A549 (cell line): ENCODE results near the gene ADAMTSL3. TPM values are rescaled to one million over a fixed set of nuclear protein-coding genes. Genes with fewer than 3 reads are reported as not detected.

Source experiments
- ATAC-seq, 2 experiments: fragments of 200-7000 bp in 1 of 2; fragments of >200 bp in 1 of 2; cut with Nextera tagmentation in 1 of 2; cut with Tn5 transposase in 1 of 2; 3 replicates each; pipeline versions ENCODE4 v1.8.0 to v1.9.1; 2018 to 2020; ENCODE audit warnings: mild to moderate bottlenecking in 1 of 2, moderate library complexity in 1 of 2
- CTCF ChIA-PET: fragments of 300-600 bp; sonication (Branson Sonifier 250); formaldehyde crosslinking; extraction: SDS; loops from one replicate; lab custom pipeline; 2021; ENCODE audit warnings: antibody characterized with exemption, inconsistent platforms; lab: Yijun Ruan, JAX
- POLR2A ChIA-PET: fragments of 350-600 bp; formaldehyde crosslinking; extraction: SDS; loops from one replicate; lab custom pipeline; 2021; ENCODE audit warnings: antibody characterized with exemption, inconsistent platforms; lab: Yijun Ruan, JAX
- DNase-seq, 2 experiments: peaks; one replicate each; pipeline versions ENCODE4 v3.0.0 to v3.0.0-alpha.2; 2011 to 2016; ENCODE audit warnings: low read depth in 1 of 2, low spot score in 1 of 2
- FAIRE-seq: peaks from 2 replicates; lab custom pipeline; 2011; peaks lifted over from hg19 to GRCh38; lab: Jason Lieb, UNC
- H3K27ac ChIP-seq, 2 experiments: fragments of >200 bp; sonication (Bioruptor Twin); formaldehyde crosslinking; 3 replicates each; pipeline ENCODE4 v1.5.1; 2016 to 2017
- H3K4me1 ChIP-seq: fragments of >200 bp; sonication (Bioruptor Twin); formaldehyde crosslinking; 3 replicates; pipeline ENCODE4 v1.6.1; 2016
- H3K4me2 ChIP-seq: fragments of >200 bp; sonication (Bioruptor Twin); formaldehyde crosslinking; 3 replicates; pipeline ENCODE4 v1.6.1; 2016
- H3K4me3 ChIP-seq: fragments of >200 bp; sonication (Bioruptor Twin); formaldehyde crosslinking; 3 replicates; pipeline ENCODE4 v1.5.1; 2016
- H3K9me3 ChIP-seq: fragments of >200 bp; sonication (Bioruptor Twin); formaldehyde crosslinking; 3 replicates; pipeline ENCODE4 v1.6.1; 2016
- BHLHE40 ChIP-seq: IDR thresholded peaks from 2 replicates; pipeline ENCODE4 v1.6.1; 2012; ENCODE audit warnings: low read depth, low read length, inconsistent platforms
- CHD2 ChIP-seq: fragments of 150-350 bp; IDR thresholded peaks from 2 replicates; pipeline ENCODE4 v1.6.1; 2014; ENCODE audit warnings: low read length; ENCODE audit not compliant: partially characterized antibody
- E2F6 ChIP-seq: IDR thresholded peaks from 2 replicates; pipeline ENCODE4 v1.6.1; 2012; ENCODE audit warnings: low read depth, borderline replicate concordance
- EHF ChIP-seq: fragments of 250-450 bp; sonication (Bioruptor Pico); IDR thresholded peaks from 2 replicates; pipeline ENCODE4 v1.5.0; 2020; ENCODE audit warnings: mild to moderate bottlenecking
- EHMT2 ChIP-seq: fragments of 200-600 bp; sonication (generic); IDR thresholded peaks from 2 replicates; pipeline ENCODE4 v1.6.1; 2016; ENCODE audit warnings: antibody characterized with exemption, low read depth, mild to moderate bottlenecking, moderate library complexity
- EP300 ChIP-seq, 2 experiments: fragments of >200 bp; sonication (Bioruptor Twin); formaldehyde crosslinking; IDR thresholded peaks; 2 replicates in 1 of 2; 3 replicates in 1 of 2; pipeline ENCODE4 v1.6.1; 2016 to 2017
- HDAC2 ChIP-seq: fragments of 200-600 bp; sonication (generic); IDR thresholded peaks from 2 replicates; pipeline ENCODE4 v1.6.1; 2016
- HOXA7 ChIP-seq: fragments of 250-450 bp; sonication (Bioruptor Pico); IDR thresholded peaks from 2 replicates; pipeline ENCODE4 v1.5.0; 2020; ENCODE audit warnings: mild to moderate bottlenecking, moderate library complexity
- HOXB13 ChIP-seq: fragments of 250-450 bp; sonication (Bioruptor Pico); IDR thresholded peaks from 2 replicates; pipeline ENCODE4 v1.5.0; 2020; ENCODE audit warnings: low read depth, mild to moderate bottlenecking, moderate library complexity
- HOXB5 ChIP-seq: fragments of 250-450 bp; sonication (Bioruptor Pico); IDR thresholded peaks from 2 replicates; pipeline ENCODE4 v1.5.0; 2020; ENCODE audit warnings: mild to moderate bottlenecking, moderate library complexity
- JUN ChIP-seq, 2 experiments: fragments of >200 bp; sonication (Bioruptor Twin); formaldehyde crosslinking; IDR thresholded peaks; 2 replicates in 1 of 2; 3 replicates in 1 of 2; pipeline ENCODE4 v1.6.1; 2016 to 2017
- JUNB ChIP-seq: fragments of >200 bp; sonication (Bioruptor Twin); formaldehyde crosslinking; IDR thresholded peaks from 2 replicates; pipeline ENCODE4 v1.6.1; 2016
- KDM1A ChIP-seq: fragments of 200-600 bp; sonication (generic); IDR thresholded peaks from 2 replicates; pipeline ENCODE4 v1.6.1; 2016; ENCODE audit warnings: low read depth, mild to moderate bottlenecking
- KDM5A ChIP-seq: fragments of 200-600 bp; sonication (generic); IDR thresholded peaks from 2 replicates; pipeline ENCODE4 v1.6.1; 2016; ENCODE audit warnings: antibody characterized with exemption, mild to moderate bottlenecking
- MAFK ChIP-seq: fragments of 450-650 bp; IDR thresholded peaks from 2 replicates; pipeline ENCODE4 v1.6.1; 2014; ENCODE audit not compliant: partially characterized antibody
- MYC ChIP-seq: IDR thresholded peaks from 2 replicates; pipeline ENCODE4 v1.6.1; 2012; ENCODE audit warnings: mild to moderate bottlenecking, inconsistent platforms, low read length, improper control_type of control experiment, borderline replicate concordance
- NR3C1 ChIP-seq: fragments of >200 bp; sonication (Bioruptor Twin); formaldehyde crosslinking; IDR thresholded peaks from 3 replicates; pipeline ENCODE4 v1.6.1; 2017
- PBX3 ChIP-seq: IDR thresholded peaks from 2 replicates; pipeline ENCODE4 v1.6.1; 2012
- PHF8 ChIP-seq: fragments of 200-600 bp; sonication (generic); IDR thresholded peaks from 2 replicates; pipeline ENCODE4 v1.6.1; 2016; ENCODE audit warnings: low read depth, mild to moderate bottlenecking, antibody characterized with exemption, moderate library complexity, borderline replicate concordance
- POLR2AphosphoS2 ChIP-seq: conservative IDR thresholded peaks from 2 replicates; pipeline ENCODE4 v1.6.1; 2012; ENCODE audit warnings: low read length, improper control_type of control experiment, inconsistent platforms
- RAD21 ChIP-seq, 2 experiments: fragments of >200 bp in 1 of 2; sonication (Bioruptor Twin) in 1 of 2; formaldehyde crosslinking in 1 of 2; IDR thresholded peaks in 1 of 2; conservative IDR thresholded peaks in 1 of 2; 2 replicates in 1 of 2; 3 replicates in 1 of 2; pipeline ENCODE4 v1.6.1; 2012 to 2018; ENCODE audit warnings: inconsistent platforms in 1 of 2
- RARB ChIP-seq: fragments of 250-450 bp; sonication (Bioruptor Pico); IDR thresholded peaks from 2 replicates; pipeline ENCODE4 v1.8.0; 2021; ENCODE audit warnings: mild to moderate bottlenecking, moderate library complexity
- RCOR1 ChIP-seq: fragments of 150-350 bp; IDR thresholded peaks from 2 replicates; pipeline ENCODE4 v1.6.1; 2014; ENCODE audit warnings: antibody characterized with exemption, low read length, low read depth
- RFX5 ChIP-seq: fragments of 450-650 bp; IDR thresholded peaks from 2 replicates; pipeline ENCODE4 v1.7.1; 2014; ENCODE audit warnings: antibody characterized with exemption, mild to moderate bottlenecking, moderate library complexity
- SMC3 ChIP-seq: fragments of >200 bp; sonication (Bioruptor Twin); formaldehyde crosslinking; IDR thresholded peaks from 3 replicates; pipeline ENCODE4 v1.6.1; 2018; ENCODE audit warnings: inconsistent platforms
- TFCP2L1 ChIP-seq: fragments of 250-450 bp; sonication (Bioruptor Pico); IDR thresholded peaks from 2 replicates; pipeline ENCODE4 v1.5.0; 2021; ENCODE audit warnings: mild to moderate bottlenecking
- TP53 ChIP-seq: fragments of 250-450 bp; sonication (Bioruptor Pico); IDR thresholded peaks from 2 replicates; pipeline ENCODE4 v1.5.0; 2021; ENCODE audit warnings: mild to moderate bottlenecking, moderate library complexity
- WGBS: methylation state at CpG from one replicate; pipeline ENCODE4 v1.1.6; 2017; ENCODE audit errors: missing lambda C conversion rate; 5-methylcytosine and 5-hydroxymethylcytosine counted together
- polyA plus RNA-seq, 4 experiments: library from polyadenylated mRNA; depleted of rRNA in 3 of 4; stranded (reverse); fragments of >200 nt; fragmentation: RNase III in 1 of 4; extraction: RNeasy Plus Mini Kit Qiagen cat#74134 plus additional on column Dnase treatment in 1 of 4; gene quantifications; 2 replicates in 3 of 4; 3 replicates in 1 of 4; pipeline ENCODE4 v1.2.3, GENCODE V29; 2011 to 2017

ADAMTSL3 gene
- polyA plus RNA-seq, 2 of the 4 experiments (the other 2 are of a cell fraction), result 0.22 to 0.25 TPM

GRCh38 chr15:83858820-83859505, 205.0 kb downstream of the ADAMTSL3 start:
- ChIA-PET POLR2A (no interaction called here), CTCF (no interaction called here)
- TF ChIP-seq KDM5A (no peak), EP300 (IDR thresholded peaks at IDR 0.05) (no peak), RARB (no peak), JUN (IDR thresholded peaks at IDR 0.05) (no peak), HOXA7 (no peak), E2F6 (no peak), SMC3 (no peak), CHD2 (no peak), EHF (CRISPR knock-in tag) (no peak), TFCP2L1 (CRISPR knock-in tag) (no peak), HOXB13 (CRISPR knock-in tag) (no peak)
- DNase-seq (no peak), ATAC-seq (no peak), FAIRE-seq (no peak)
- Histone ChIP-seq H3K4me3 (no peak overlapping the region), H3K4me2 (no peak overlapping the region), H3K27ac (no peak overlapping the region), H3K4me1 (peaks cover 5% of the 10 kb centered on the region; the same call in 1 of the 3 replicates), H3K9me3 (no peaks in the 10 kb centered on the region)
- WGBS, result 48% methylated on average over 5 of the region's 5 CpGs

GRCh38 chr15:83866692-83867091, 212.8 kb downstream of the ADAMTSL3 start:
- ChIA-PET CTCF (no interaction called here), POLR2A (no interaction called here)
- Histone ChIP-seq H3K9me3 (no peaks in the 10 kb centered on the region), H3K27ac (no peak overlapping the region), H3K4me2 (no peak overlapping the region), H3K4me1 (no peaks in the 10 kb centered on the region), H3K4me3 (no peak overlapping the region)
- no peak for ATAC-seq
- DNase-seq, result no peak
- no peak for FAIRE-seq
- TF ChIP-seq PBX3 (no peak), KDM1A (no peak), HOXB13 (CRISPR knock-in tag) (no peak), PHF8 (no peak), NR3C1 (no peak), KDM5A (no peak), EHMT2 (no peak), RARB (no peak), JUNB (no peak), TP53 (CRISPR knock-in tag) (no peak), BHLHE40 (no peak), HDAC2 (no peak), MYC (no peak)
- WGBS, result 4% methylated on average over 1 of the region's 1 CpG

GRCh38 chr15:83869341-83869740, 215.4 kb downstream of the ADAMTSL3 start:
- TF ChIP-seq JUNB, result no peak
- TF ChIP-seq JUN (IDR thresholded peaks at IDR 0.05), result no peak
- no peak for TF ChIP-seq POLR2AphosphoS2
- no peak for TF ChIP-seq MAFK
- no peak for TF ChIP-seq NR3C1
- TF ChIP-seq RFX5, result no peak
- TF ChIP-seq SMC3, result no peak
- no peak for TF ChIP-seq RAD21 (conservative IDR thresholded peaks at IDR 0.05 in 1 of 2, IDR thresholded peaks at IDR 0.05 in 1 of 2)
- TF ChIP-seq MYC, result no peak
- no peak for TF ChIP-seq RCOR1
- TF ChIP-seq RARB, result no peak
- no peak for TF ChIP-seq TP53 (CRISPR knock-in tag)
- no peak for TF ChIP-seq HOXB5 (CRISPR knock-in tag)
- no peaks in the 10 kb centered on the region for H3K4me1 ChIP-seq
- ATAC-seq, result no peak
- ChIA-PET POLR2A (interaction anchor here (0.6 kb wide), 1 partner anchor 28 kb away, joined by 3 read pairs; no protein-coding TSS in a partner anchor), CTCF (interaction anchor here (0.8 to 1.2 kb wide), 2 partner anchors 31 to 304 kb away, joined by 3 to 4 read pairs; no protein-coding TSS in a partner anchor)
- WGBS, result 25% methylated on average over 4 of the region's 4 CpGs
- DNase-seq, result no peak
- no peak overlapping the region for H3K27ac ChIP-seq
- no peak overlapping the region for H3K4me3 ChIP-seq
- no peaks in the 10 kb centered on the region for H3K9me3 ChIP-seq
- no peak overlapping the region for H3K4me2 ChIP-seq
- no peak for FAIRE-seq
